ENCODE data around the gene NEGR1. TPM values are rescaled to one million over a fixed set of nuclear protein-coding genes. Genes with fewer than 3 reads are reported as not detected.
"Not testable (repeated sequence)": the region's sequence is repeated elsewhere in the genome, so short reads cannot be mapped to it uniquely, and the experiment has no call there.

The NEGR1 gene
- total RNA-seq, 1 donor from 2014 or later = not detected

GRCh38 chr1:72281637-72282270, 585 bp downstream of the NEGR1 start:
- Mint-ChIP-seq H3K27ac (no peak overlapping the region), H3K36me3 (ENCODE audit: low read depth) (no peaks in the 10 kb centered on the region), H3K27me3 (ENCODE audit: low read depth) (peaks cover 33% of the 10 kb centered on the region), H3K4me3 (ENCODE audit: low read depth) (peak overlapping the region; percentile 44), H3K9me3 (no peaks in the 10 kb centered on the region), H3K4me1 (ENCODE audit: low read depth) (peaks cover 6% of the 10 kb centered on the region)
- DNase-seq (ENCODE audit: low spot score) = no peak
- intact Hi-C loops (cut with micrococcal nuclease) = no loop called here

- Mint-ChIP-seq H3K9me3 (no peaks in the 10 kb centered on the region), H3K36me3 (ENCODE audit: low read depth) (no peaks in the 10 kb centered on the region), H3K27ac (no peak overlapping the region), H3K27me3 (ENCODE audit: low read depth) (peaks cover 30% of the 10 kb centered on the region), H3K4me1 (ENCODE audit: low read depth) (peaks cover 6% of the 10 kb centered on the region), H3K4me3 (ENCODE audit: low read depth) (peak overlapping the region; percentile 1)
- DNase-seq (ENCODE audit: low spot score) = no peak
- intact Hi-C loops (cut with micrococcal nuclease) = no loop called here
Measured at GRCh38 chr1:72281144-72281543, 1.2 kb downstream of the NEGR1 start.

DNA sequence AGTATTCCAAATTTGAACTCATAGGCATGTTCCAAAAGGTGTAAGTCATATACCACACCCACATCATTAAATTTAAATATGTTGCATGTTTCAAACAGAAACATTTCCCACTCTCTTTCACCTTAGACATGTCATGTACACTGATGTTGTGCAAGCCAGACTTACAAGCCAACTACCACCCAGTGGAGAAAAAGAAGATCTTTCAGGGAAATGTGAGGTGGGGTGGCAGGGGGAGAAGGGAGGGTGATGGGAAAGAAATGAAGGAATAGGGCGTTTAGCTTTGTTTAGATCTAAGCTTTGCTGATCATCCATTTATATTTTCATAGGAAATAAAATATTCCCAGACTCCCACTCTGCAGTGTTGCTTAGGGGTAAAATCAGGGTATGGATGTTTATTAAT, 1.6 kb downstream of the NEGR1 start:
- no peak for DNase-seq (ENCODE audit: low spot score)
- no peaks in the 10 kb centered on the region for H3K36me3 Mint-ChIP-seq (ENCODE audit: low read depth)
- intact Hi-C loops (cut with micrococcal nuclease) = no loop called here
- no peaks in the 10 kb centered on the region for H3K9me3 Mint-ChIP-seq
- no peak overlapping the region for H3K27ac Mint-ChIP-seq
- H3K4me1 Mint-ChIP-seq (ENCODE audit: low read depth) = peaks cover 6% of the 10 kb centered on the region
- no peak overlapping the region for H3K4me3 Mint-ChIP-seq (ENCODE audit: low read depth)
- peaks cover 30% of the 10 kb centered on the region for H3K27me3 Mint-ChIP-seq (ENCODE audit: low read depth)

DNA sequence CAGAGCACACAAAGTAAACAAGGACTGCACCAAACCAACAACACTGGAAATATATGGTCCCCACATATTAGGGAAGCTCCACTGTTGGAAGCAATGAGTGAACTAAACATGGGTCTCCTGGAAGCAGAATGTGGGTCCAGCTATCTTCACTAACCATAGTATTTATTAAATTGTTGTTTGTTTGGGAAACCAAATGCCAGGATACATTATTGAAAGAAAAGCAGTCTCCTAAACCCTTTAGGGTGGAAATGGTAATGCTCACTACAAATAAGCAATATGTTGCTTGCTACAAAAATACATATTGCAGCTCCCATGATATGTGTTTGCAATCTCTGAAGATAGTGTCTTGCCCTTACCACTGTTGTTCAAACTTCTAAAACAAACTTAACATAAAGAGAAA, 2.2 kb downstream of the NEGR1 start:
- no peak overlapping the region for H3K27ac Mint-ChIP-seq
- H3K36me3 Mint-ChIP-seq (ENCODE audit: low read depth) = no peaks in the 10 kb centered on the region
- H3K27me3 Mint-ChIP-seq (ENCODE audit: low read depth) = peaks cover 30% of the 10 kb centered on the region
- DNase-seq (ENCODE audit: low spot score) = no peak
- H3K4me3 Mint-ChIP-seq (ENCODE audit: low read depth) = no peak overlapping the region
- peaks cover 6% of the 10 kb centered on the region for H3K4me1 Mint-ChIP-seq (ENCODE audit: low read depth)
- no peaks in the 10 kb centered on the region for H3K9me3 Mint-ChIP-seq
- intact Hi-C loops (cut with micrococcal nuclease) = no loop called here

GRCh38 chr1:72278461-72278860, 3.9 kb downstream of the NEGR1 start:
- Mint-ChIP-seq H3K4me3 (ENCODE audit: low read depth) (no peak overlapping the region), H3K27me3 (ENCODE audit: low read depth) (peaks cover 30% of the 10 kb centered on the region), H3K36me3 (ENCODE audit: low read depth) (no peaks in the 10 kb centered on the region), H3K4me1 (ENCODE audit: low read depth) (peaks cover 6% of the 10 kb centered on the region), H3K9me3 (no peaks in the 10 kb centered on the region), H3K27ac (no peak overlapping the region)
- no peak for DNase-seq (ENCODE audit: low spot score)
- intact Hi-C loops (cut with micrococcal nuclease) = no loop called here

- H3K4me1 Mint-ChIP-seq (ENCODE audit: low read depth) = no peaks in the 10 kb centered on the region
- no peak for DNase-seq (ENCODE audit: low spot score)
- H3K36me3 Mint-ChIP-seq (ENCODE audit: low read depth) = no peaks in the 10 kb centered on the region
- no peak overlapping the region for H3K27ac Mint-ChIP-seq
- no peaks in the 10 kb centered on the region for H3K27me3 Mint-ChIP-seq (ENCODE audit: low read depth)
- intact Hi-C loops (cut with micrococcal nuclease) = no loop called here
- H3K4me3 Mint-ChIP-seq (ENCODE audit: low read depth) = no peak overlapping the region
- H3K9me3 Mint-ChIP-seq = no peaks in the 10 kb centered on the region
Measured at GRCh38 chr1:72271555-72272085, 10.7 kb downstream of the NEGR1 start.

GRCh38 chr1:72262735-72263134, 19.6 kb downstream of the NEGR1 start:
- H3K27ac Mint-ChIP-seq = no peak overlapping the region
- H3K4me3 Mint-ChIP-seq (ENCODE audit: low read depth) = no peak overlapping the region
- H3K27me3 Mint-ChIP-seq (ENCODE audit: low read depth) = no peaks in the 10 kb centered on the region
- H3K9me3 Mint-ChIP-seq = no peaks in the 10 kb centered on the region
- intact Hi-C loops (cut with micrococcal nuclease) = no loop called here
- DNase-seq (ENCODE audit: low spot score) = no peak
- H3K4me1 Mint-ChIP-seq (ENCODE audit: low read depth) = no peaks in the 10 kb centered on the region
- H3K36me3 Mint-ChIP-seq (ENCODE audit: low read depth) = no peaks in the 10 kb centered on the region

- intact Hi-C loops (cut with micrococcal nuclease) = no loop called here
- no peak for DNase-seq (ENCODE audit: low spot score)
Measured at GRCh38 chr1:72253132-72253531, 29.2 kb downstream of the NEGR1 start.

GRCh38 chr1:72241397-72241796, 40.9 kb downstream of the NEGR1 start:
- no peak overlapping the region for H3K27ac Mint-ChIP-seq
- intact Hi-C loops (cut with micrococcal nuclease) = no loop called here
- no peaks in the 10 kb centered on the region for H3K4me1 Mint-ChIP-seq (ENCODE audit: low read depth)
- H3K27me3 Mint-ChIP-seq (ENCODE audit: low read depth) = no peaks in the 10 kb centered on the region
- no peaks in the 10 kb centered on the region for H3K9me3 Mint-ChIP-seq
- no peak for DNase-seq (ENCODE audit: low spot score)
- H3K4me3 Mint-ChIP-seq (ENCODE audit: low read depth) = no peak overlapping the region
- no peaks in the 10 kb centered on the region for H3K36me3 Mint-ChIP-seq (ENCODE audit: low read depth)

More at GRCh38 chr1:72253132-72253531, 29.2 kb downstream of the NEGR1 start:
- Mint-ChIP-seq H3K4me3 (ENCODE audit: low read depth) (no peak overlapping the region), H3K27ac (no peak overlapping the region), H3K4me1 (ENCODE audit: low read depth) (no peaks in the 10 kb centered on the region), H3K36me3 (ENCODE audit: low read depth) (no peaks in the 10 kb centered on the region), H3K9me3 (no peaks in the 10 kb centered on the region), H3K27me3 (ENCODE audit: low read depth) (no peaks in the 10 kb centered on the region)

DNA sequence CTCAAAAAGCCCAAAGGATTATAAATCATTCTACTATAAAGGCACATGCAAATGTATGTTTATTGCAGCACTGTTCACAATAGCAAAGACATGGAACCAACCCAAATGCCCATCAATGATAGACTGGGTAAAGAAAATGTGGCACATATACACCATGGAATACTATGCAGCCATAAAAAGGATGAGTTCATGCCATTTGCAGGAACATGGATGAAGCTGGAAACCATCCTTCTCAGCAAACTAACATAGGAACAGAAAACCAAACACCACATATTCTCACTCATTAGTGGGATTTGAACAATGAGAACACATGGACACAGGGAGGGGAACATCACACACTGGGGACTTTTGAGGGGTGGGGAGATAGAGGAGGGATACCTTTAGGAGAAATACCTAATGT, 46.4 kb downstream of the NEGR1 start:
- intact Hi-C loops (cut with micrococcal nuclease); DNase-seq (ENCODE audit: low spot score); H3K9me3 Mint-ChIP-seq; H3K27ac Mint-ChIP-seq; H3K4me1 Mint-ChIP-seq (ENCODE audit: low read depth); H3K4me3 Mint-ChIP-seq (ENCODE audit: low read depth); H3K27me3 Mint-ChIP-seq (ENCODE audit: low read depth); H3K36me3 Mint-ChIP-seq (ENCODE audit: low read depth): not testable (repeated sequence)

DNA sequence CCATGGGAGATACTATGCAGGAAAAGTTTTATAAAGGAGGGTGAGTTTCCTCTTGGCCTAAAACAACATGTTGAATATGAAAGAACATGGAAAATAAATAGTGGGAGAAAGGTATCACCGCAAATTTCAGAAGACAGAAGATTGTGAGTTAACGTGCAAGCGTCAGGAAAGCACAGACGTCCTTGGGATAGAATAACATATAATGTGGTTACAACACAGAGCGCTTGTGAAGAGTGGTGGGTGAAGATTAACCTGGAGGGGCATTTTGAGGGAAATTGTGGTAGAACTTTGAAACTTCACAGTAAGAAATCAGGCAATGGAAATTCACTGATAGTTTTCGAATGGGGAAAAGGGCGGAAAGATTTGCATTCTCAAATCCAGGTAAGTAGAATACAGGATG, 47.3 kb downstream of the NEGR1 start:
- H3K27ac Mint-ChIP-seq = no peak overlapping the region
- intact Hi-C loops (cut with micrococcal nuclease) = no loop called here
- no peak overlapping the region for H3K4me3 Mint-ChIP-seq (ENCODE audit: low read depth)
- no peak for DNase-seq (ENCODE audit: low spot score)
- H3K9me3 Mint-ChIP-seq = peaks cover 9% of the 10 kb centered on the region
- no peaks in the 10 kb centered on the region for H3K36me3 Mint-ChIP-seq (ENCODE audit: low read depth)
- H3K27me3 Mint-ChIP-seq (ENCODE audit: low read depth) = no peaks in the 10 kb centered on the region
- H3K4me1 Mint-ChIP-seq (ENCODE audit: low read depth) = no peaks in the 10 kb centered on the region

DNA sequence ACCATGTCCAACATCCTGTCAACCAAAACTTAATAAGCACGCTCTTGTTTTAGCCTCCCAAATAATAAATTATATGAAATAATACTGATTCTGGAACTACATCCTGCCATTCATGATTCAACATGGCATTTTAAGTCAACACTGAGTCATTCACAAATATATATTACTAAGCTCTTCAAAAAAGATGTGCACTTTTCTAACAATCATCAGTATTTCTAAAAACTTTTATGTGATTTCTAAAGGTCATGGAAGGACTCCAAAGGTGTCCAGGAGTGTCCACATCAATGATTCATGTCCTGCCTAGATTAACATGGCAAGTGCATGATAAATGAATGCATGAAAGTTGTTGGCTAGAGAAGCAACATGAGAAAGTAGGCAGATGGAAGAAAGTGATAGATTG, 51.6 kb downstream of the NEGR1 start:
- intact Hi-C loops (cut with micrococcal nuclease) = no loop called here
- no peaks in the 10 kb centered on the region for H3K4me1 Mint-ChIP-seq (ENCODE audit: low read depth)
- H3K27ac Mint-ChIP-seq = no peak overlapping the region

DNA sequence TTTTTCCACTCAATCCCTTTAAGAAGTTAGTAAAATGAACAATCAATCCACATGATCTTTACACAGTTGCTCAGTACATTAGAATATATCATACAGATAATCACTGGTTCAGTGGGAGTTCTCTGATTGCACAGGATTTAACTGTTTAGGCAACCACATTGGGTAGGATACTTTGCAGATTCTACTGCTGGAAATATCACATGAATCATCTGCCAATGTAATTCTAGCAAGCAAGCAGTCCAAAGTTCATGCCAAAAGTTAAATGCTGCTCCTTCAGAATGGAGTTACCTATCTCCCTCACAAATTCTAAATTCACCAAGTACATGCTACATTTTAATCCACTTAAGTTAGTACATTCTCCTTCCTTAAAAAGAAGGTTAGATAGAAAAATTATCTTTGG, 52.4 kb downstream of the NEGR1 start:
- Mint-ChIP-seq H3K4me3 (ENCODE audit: low read depth) (no peak overlapping the region), H3K9me3 (peaks cover 9% of the 10 kb centered on the region)

More for the DNA sequence above, 51.6 kb downstream of the NEGR1 start:
- no peak for DNase-seq (ENCODE audit: low spot score)
- Mint-ChIP-seq H3K9me3 (peaks cover 9% of the 10 kb centered on the region), H3K4me3 (ENCODE audit: low read depth) (no peak overlapping the region), H3K27me3 (ENCODE audit: low read depth) (no peaks in the 10 kb centered on the region), H3K36me3 (ENCODE audit: low read depth) (no peaks in the 10 kb centered on the region)

DNA sequence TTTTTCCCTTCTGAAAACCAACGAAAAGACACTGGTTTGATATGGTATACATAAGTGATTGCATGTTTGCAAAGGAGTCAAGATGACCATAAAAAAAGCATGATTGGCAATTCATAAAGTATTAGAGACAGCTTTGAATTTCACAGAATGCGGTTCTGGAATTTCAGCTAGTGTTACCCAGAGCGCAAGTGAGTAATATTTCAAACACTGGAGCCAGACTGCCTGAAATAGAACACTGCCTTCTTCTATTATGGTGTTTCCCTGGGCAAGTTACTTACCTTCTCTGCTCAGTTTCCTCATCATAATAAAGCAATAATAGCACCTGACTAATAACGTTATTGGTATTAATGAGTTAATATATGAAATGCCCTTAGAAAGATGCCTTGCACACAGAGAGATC, 54.7 kb downstream of the NEGR1 start:
- no peaks in the 10 kb centered on the region for H3K9me3 Mint-ChIP-seq
- intact Hi-C loops (cut with micrococcal nuclease) = no loop called here
- no peak overlapping the region for H3K27ac Mint-ChIP-seq
- H3K27me3 Mint-ChIP-seq (ENCODE audit: low read depth) = no peaks in the 10 kb centered on the region
- H3K4me3 Mint-ChIP-seq (ENCODE audit: low read depth) = no peak overlapping the region
- DNase-seq (ENCODE audit: low spot score) = no peak
- H3K36me3 Mint-ChIP-seq (ENCODE audit: low read depth) = no peaks in the 10 kb centered on the region
- no peaks in the 10 kb centered on the region for H3K4me1 Mint-ChIP-seq (ENCODE audit: low read depth)

More for the DNA sequence above, 52.4 kb downstream of the NEGR1 start:
- intact Hi-C loops (cut with micrococcal nuclease) = no loop called here
- DNase-seq (ENCODE audit: low spot score) = no peak
- no peak overlapping the region for H3K27ac Mint-ChIP-seq
- no peaks in the 10 kb centered on the region for H3K4me1 Mint-ChIP-seq (ENCODE audit: low read depth)
- H3K36me3 Mint-ChIP-seq (ENCODE audit: low read depth) = no peaks in the 10 kb centered on the region
- no peaks in the 10 kb centered on the region for H3K27me3 Mint-ChIP-seq (ENCODE audit: low read depth)

Data from activated T-helper 2 cell treated with anti-CD3 and anti-CD28 coated beads, Interferon-gamma antibody, Interleukin-2, Interleukin-4, amounts not matched to agents 10 μg/mL and 5 μg/mL and 100 μg/mL, durations not matched to agents 14 hours and 24 hours and 36 hours (primary cell).